UCSD-AML1 (cell line): ENCODE data around the gene TUSC1.
"Not testable (repeated sequence)": the region's sequence is repeated elsewhere in the genome, so short reads cannot be mapped to it uniquely, and the experiment has no call there.

Experiments
- DNase-seq: peaks from one replicate; lab custom pipeline; 2025; ENCODE audit not compliant: unreplicated experiment; lab: John Stamatoyannopoulos, UW

TUSC1 gene

GRCh38 chr9:25678147-25678666, at the start of gene TUSC1:
Gene TUSC1 (minus strand): TSS chr9:25678444. CDS start chr9:25678312, 132 bp downstream.
- no peak for DNase-seq

- no peak for DNase-seq
Observed at GRCh38 chr9:25726871-25727410, 48.7 kb upstream of the TUSC1 start.

- no peak for DNase-seq
Observed at GRCh38 chr9:25724424-25724823, 46.2 kb upstream of the TUSC1 start.

- peak; percentile 5 for DNase-seq
Observed at GRCh38 chr9:25716220-25716872, 38.1 kb upstream of the TUSC1 start.

GRCh38 chr9:25709941-25710340, 31.7 kb upstream of the TUSC1 start:
- no peak for DNase-seq

GRCh38 chr9:25704800-25705199, 26.6 kb upstream of the TUSC1 start:
- no peak for DNase-seq

- DNase-seq, result no peak
Observed at GRCh38 chr9:25703701-25704357, 25.6 kb upstream of the TUSC1 start.

- DNase-seq, result no peak
Observed at GRCh38 chr9:25702536-25702935, 24.3 kb upstream of the TUSC1 start.

GRCh38 chr9:25700899-25701298, 22.7 kb upstream of the TUSC1 start:
- not testable (repeated sequence) for DNase-seq

GRCh38 chr9:25700430-25700829, 22.2 kb upstream of the TUSC1 start:
- DNase-seq, result no peak

GRCh38 chr9:25691786-25692185, 13.5 kb upstream of the TUSC1 start:
- no peak for DNase-seq

GRCh38 chr9:25684321-25684720, 6.1 kb upstream of the TUSC1 start:
- no peak for DNase-seq

GRCh38 chr9:25681266-25681665, 3.0 kb upstream of the TUSC1 start:
- no peak for DNase-seq

GRCh38 chr9:25678846-25679360, 659 bp upstream of the TUSC1 start:
- no peak for DNase-seq

GRCh38 chr9:25677301-25678146, 720 bp downstream of the TUSC1 start:
- DNase-seq, result no peak

GRCh38 chr9:25675858-25676257, 2.4 kb downstream of the TUSC1 start:
- not testable (repeated sequence) for DNase-seq

GRCh38 chr9:25658571-25658970, 19.7 kb downstream of the TUSC1 start:
- DNase-seq, result no peak

- DNase-seq, result no peak
Observed at GRCh38 chr9:25654417-25654816, 23.8 kb downstream of the TUSC1 start.

- DNase-seq, result no peak
Observed at GRCh38 chr9:25648116-25648515, 30.1 kb downstream of the TUSC1 start.

- DNase-seq, result no peak
Observed at GRCh38 chr9:25636026-25636425, 42.2 kb downstream of the TUSC1 start.

GRCh38 chr9:25629231-25629630, 49.0 kb downstream of the TUSC1 start:
- no peak for DNase-seq
